CD1c-positive myeloid dendritic cell (primary cell): ENCODE data around the gene TEF.
"Not testable (repeated sequence)": the region's sequence is repeated elsewhere in the genome, so short reads cannot be mapped to it uniquely, and the experiment has no call there.

Experiments used
- DNase-seq: peaks from one replicate; pipeline ENCODE4 v3.0.0-alpha.2; 2016; ENCODE audit errors: extremely low spot score

Gene TEF

GRCh38 chr22:41382610-41383009 is 868 bp downstream of the TEF start:
- no peak for DNase-seq

GRCh38 chr22:41383085-41383484 is 1.3 kb downstream of the TEF start:
- no peak for DNase-seq

GRCh38 chr22:41384128-41384527 is 2.4 kb downstream of the TEF start:
- no peak for DNase-seq

- DNase-seq = no peak
Measured at GRCh38 chr22:41387341-41387740, 5.6 kb downstream of the TEF start.

- DNase-seq = no peak
Measured at GRCh38 chr22:41394012-41394356, 12.2 kb downstream of the TEF start.

GRCh38 chr22:41395531-41396240 is 13.9 kb downstream of the TEF start:
- DNase-seq = no peak

GRCh38 chr22:41397143-41397811 is 15.5 kb downstream of the TEF start:
- no peak for DNase-seq

- no peak for DNase-seq
Measured at GRCh38 chr22:41398921-41399320, 17.2 kb downstream of the TEF start.

GRCh38 chr22:41401781-41402648 is 20.3 kb downstream of the TEF start:
- no peak for DNase-seq

- not testable (repeated sequence) for DNase-seq
Measured at GRCh38 chr22:41402851-41403250, 21.1 kb downstream of the TEF start.

GRCh38 chr22:41403532-41404318 is 22.0 kb downstream of the TEF start:
- DNase-seq = peak; percentile 94

- no peak for DNase-seq
Measured at GRCh38 chr22:41405588-41405987, 23.8 kb downstream of the TEF start.

- no peak for DNase-seq
Measured at GRCh38 chr22:41406410-41406809, 24.7 kb downstream of the TEF start.

- DNase-seq = no peak
Measured at GRCh38 chr22:41407433-41407832, 25.7 kb downstream of the TEF start.

GRCh38 chr22:41408665-41409064 is 26.9 kb downstream of the TEF start:
- no peak for DNase-seq

GRCh38 chr22:41410311-41410751 is 28.6 kb downstream of the TEF start:
- no peak for DNase-seq

- no peak for DNase-seq
Measured at GRCh38 chr22:41411021-41411851, 29.5 kb downstream of the TEF start.

- DNase-seq = no peak
Measured at GRCh38 chr22:41415554-41415953, 33.8 kb downstream of the TEF start.

- DNase-seq = no peak
Measured at GRCh38 chr22:41417622-41418390, 36.1 kb downstream of the TEF start.

- no peak for DNase-seq
Measured at GRCh38 chr22:41418717-41419116, 37.0 kb downstream of the TEF start.
